ENCODE measurements around the gene DLL3.

DNA sequence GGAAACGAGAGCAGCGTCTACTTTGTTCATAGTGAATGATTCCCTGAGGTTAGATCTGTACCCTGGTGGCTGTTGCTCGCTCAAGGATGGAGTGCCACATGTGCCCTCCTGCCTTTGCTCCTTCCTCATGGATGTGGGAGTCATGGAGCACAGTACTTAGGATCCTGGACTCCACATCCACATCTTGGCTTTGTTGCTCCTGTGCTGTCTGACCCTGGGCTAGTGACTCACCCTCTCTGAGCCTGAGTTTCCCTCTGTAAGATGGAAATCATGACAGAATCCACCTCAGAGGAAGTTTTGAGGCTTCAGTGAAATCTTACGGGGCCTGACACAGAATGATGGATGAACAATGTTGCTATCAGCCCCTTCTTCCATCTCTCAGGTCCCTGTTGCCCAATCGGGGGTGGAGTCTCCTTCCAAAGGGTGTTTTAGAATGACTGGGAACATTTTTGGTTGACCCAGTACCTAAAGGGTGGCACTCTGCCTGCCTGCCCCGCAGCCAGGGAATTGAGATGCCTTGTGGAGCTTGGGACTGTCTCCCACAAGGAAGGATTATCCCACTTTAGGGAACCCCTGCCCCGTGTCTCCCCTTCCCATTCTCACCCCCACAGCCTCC lies 27.9 kb upstream of the DLL3 start:
- TF ChIP-seq, protein P1, sequence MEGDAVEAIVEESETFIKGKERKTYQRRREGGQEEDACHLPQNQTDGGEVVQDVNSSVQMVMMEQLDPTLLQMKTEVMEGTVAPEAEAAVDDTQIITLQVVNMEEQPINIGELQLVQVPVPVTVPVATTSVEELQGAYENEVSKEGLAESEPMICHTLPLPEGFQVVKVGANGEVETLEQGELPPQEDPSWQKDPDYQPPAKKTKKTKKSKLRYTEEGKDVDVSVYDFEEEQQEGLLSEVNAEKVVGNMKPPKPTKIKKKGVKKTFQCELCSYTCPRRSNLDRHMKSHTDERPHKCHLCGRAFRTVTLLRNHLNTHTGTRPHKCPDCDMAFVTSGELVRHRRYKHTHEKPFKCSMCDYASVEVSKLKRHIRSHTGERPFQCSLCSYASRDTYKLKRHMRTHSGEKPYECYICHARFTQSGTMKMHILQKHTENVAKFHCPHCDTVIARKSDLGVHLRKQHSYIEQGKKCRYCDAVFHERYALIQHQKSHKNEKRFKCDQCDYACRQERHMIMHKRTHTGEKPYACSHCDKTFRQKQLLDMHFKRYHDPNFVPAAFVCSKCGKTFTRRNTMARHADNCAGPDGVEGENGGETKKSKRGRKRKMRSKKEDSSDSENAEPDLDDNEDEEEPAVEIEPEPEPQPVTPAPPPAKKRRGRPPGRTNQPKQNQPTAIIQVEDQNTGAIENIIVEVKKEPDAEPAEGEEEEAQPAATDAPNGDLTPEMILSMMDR (IDR thresholded peaks at IDR 0.05; ENCODE audit: poor library complexity, severe bottlenecking), result no peak
- TF ChIP-seq EP300 (conservative IDR thresholded peaks at IDR 0.05; ENCODE audit: poor library complexity, severe bottlenecking), result no peak
